ENCODE data around the gene TRAF5. TPM values are rescaled to one million over a fixed set of nuclear protein-coding genes. Genes with fewer than 3 reads are reported as not detected.

Gene TRAF5
- total RNA-seq, 4 donors from 2014 or later, result 20.5 to 44.2 (median 27.9) TPM

- no peak overlapping the region for H3K27ac ChIP-seq
- no peak for TF ChIP-seq CTCF (IDR thresholded peaks at IDR 0.05)
- no peak for TF ChIP-seq EP300 (IDR thresholded peaks at IDR 0.05)
- no peak for TF ChIP-seq POLR2A (IDR thresholded peaks at IDR 0.05)
- TF ChIP-seq POLR2AphosphoS5 (IDR thresholded peaks at IDR 0.05), result no peak
- peaks cover 0 to 3% (median 0%) of the 10 kb centered on the region in 3 donors for H3K4me1 ChIP-seq
- H3K27me3 ChIP-seq, result no peaks in the 10 kb centered on the region
- ATAC-seq, result no peak
- no CpG with 5 or more reads among the region's 1 CpG for WGBS, 2 donors (ENCODE audit: low coverage in 1 of 2)
- peaks cover 0 to 48% of the 10 kb centered on the region in 2 donors for H3K36me3 ChIP-seq
- no peak overlapping the region for H3K4me3 ChIP-seq
- no peaks in the 10 kb centered on the region for H3K9me3 ChIP-seq
These were observed 27.1 kb downstream of the TRAF5 start for GRCh38 chr1:211353562-211354212.

GRCh38 chr1:211355873-211356272 is 29.2 kb downstream of the TRAF5 start:
- H3K4me1 ChIP-seq, result peaks cover 0 to 3% (median 0%) of the 10 kb centered on the region in 3 donors
- H3K9me3 ChIP-seq, result no peaks in the 10 kb centered on the region
- TF ChIP-seq CTCF (IDR thresholded peaks at IDR 0.05), result no peak
- no peak for TF ChIP-seq POLR2A (IDR thresholded peaks at IDR 0.05)
- TF ChIP-seq EP300 (IDR thresholded peaks at IDR 0.05), result no peak
- TF ChIP-seq POLR2AphosphoS5 (IDR thresholded peaks at IDR 0.05), result no peak
- ATAC-seq, result no peak
- no peak overlapping the region for H3K27ac ChIP-seq
- peaks cover 0 to 69% of the 10 kb centered on the region in 2 donors for H3K36me3 ChIP-seq
- WGBS, 2 donors (ENCODE audit: low coverage in 1 of 2), result 71 to 96% methylated on average over 1 to 4 of the region's 4 CpGs
- H3K27me3 ChIP-seq, result no peaks in the 10 kb centered on the region
- no peak overlapping the region for H3K4me3 ChIP-seq

GRCh38 chr1:211356723-211357407 is 30.2 kb downstream of the TRAF5 start:
- Histone ChIP-seq H3K4me1 (peaks cover 0 to 3% (median 0%) of the 10 kb centered on the region in 3 donors), H3K27ac (no peak overlapping the region)
- no peak for ATAC-seq

DNA sequence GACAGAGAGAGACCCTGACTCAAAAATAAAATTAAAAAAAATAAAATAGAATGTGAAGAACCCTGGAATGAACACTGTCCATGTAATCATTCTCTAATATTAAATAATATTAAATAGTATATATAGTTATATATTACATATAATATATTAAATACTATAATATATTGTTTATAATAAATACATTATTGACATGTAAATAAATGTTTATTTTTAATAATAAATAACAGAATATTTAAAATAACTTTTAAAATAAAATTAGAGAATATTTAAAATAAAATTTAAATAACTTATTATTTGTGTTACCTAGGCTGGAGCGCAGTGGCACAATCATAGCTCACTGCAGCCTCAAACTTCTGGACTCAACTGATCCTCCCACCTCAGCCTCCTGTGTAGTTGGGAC is 32.1 kb downstream of the TRAF5 start:
- H3K36me3 ChIP-seq, result peaks cover 0 to 89% of the 10 kb centered on the region in 2 donors
- H3K27ac ChIP-seq, result no peak overlapping the region
- TF ChIP-seq CTCF (IDR thresholded peaks at IDR 0.05), result no peak
- no peak for TF ChIP-seq POLR2A (IDR thresholded peaks at IDR 0.05)
- TF ChIP-seq POLR2AphosphoS5 (IDR thresholded peaks at IDR 0.05), result no peak
- TF ChIP-seq EP300 (IDR thresholded peaks at IDR 0.05), result no peak
- no peak overlapping the region for H3K4me3 ChIP-seq
- H3K9me3 ChIP-seq, result no peaks in the 10 kb centered on the region
- H3K4me1 ChIP-seq, result peaks cover 0 to 3% (median 0%) of the 10 kb centered on the region in 3 donors
- whole genome bisulfite sequencing, 2 donors (ENCODE audit: low coverage in 1 of 2), result 89 to 92% methylated on average over 1 of the region's 1 CpG
- no peaks in the 10 kb centered on the region for H3K27me3 ChIP-seq
- ATAC-seq, result no peak

More at GRCh38 chr1:211356723-211357407, 30.2 kb downstream of the TRAF5 start:
- H3K9me3 ChIP-seq, result no peaks in the 10 kb centered on the region
- no peaks in the 10 kb centered on the region for H3K27me3 ChIP-seq
- H3K36me3 ChIP-seq, result peaks cover 0 to 79% of the 10 kb centered on the region in 2 donors
- H3K4me3 ChIP-seq, result no peak overlapping the region
- TF ChIP-seq EP300 (IDR thresholded peaks at IDR 0.05) (no peak), CTCF (IDR thresholded peaks at IDR 0.05) (no peak), POLR2A (IDR thresholded peaks at IDR 0.05) (no peak), POLR2AphosphoS5 (IDR thresholded peaks at IDR 0.05) (no peak)
- WGBS, 2 donors (ENCODE audit: low coverage in 1 of 2), result 50 to 63% methylated on average over 2 to 4 of the region's 5 CpGs
